Astrocyte of the cerebellum (primary cell): Measurements from ENCODE around the gene ACOXL.

Experiments used
- DNase-seq: peaks from one replicate; pipeline ENCODE4 v3.0.0-alpha.2; 2011; ENCODE audit warnings: low read depth
- H3K4me3 ChIP-seq: 2 replicates; pipeline ENCODE4 v1.5.1; 2011; ENCODE audit warnings: mild to moderate bottlenecking, low read depth, low read length, moderate library complexity
- CTCF ChIP-seq: IDR thresholded peaks from 2 replicates; pipeline ENCODE4 v1.5.1; 2012; ENCODE audit warnings: low read length, low read depth, moderate library complexity, mild to moderate bottlenecking; ENCODE audit errors: missing control alignments
- in situ Hi-C: cut with HindIII; loops from 2 replicates; pipeline ENCODE4 v1.10.0; 2017; ENCODE audit warnings: low sequenced_read_pairs

ACOXL gene

GRCh38 chr2:110834134-110834827 lies 101.9 kb downstream of the ACOXL start:
- no peak overlapping the region for H3K4me3 ChIP-seq
- no peak for TF ChIP-seq CTCF
- DNase-seq, result no peak
- in situ Hi-C loops, result no loop called here

DNA sequence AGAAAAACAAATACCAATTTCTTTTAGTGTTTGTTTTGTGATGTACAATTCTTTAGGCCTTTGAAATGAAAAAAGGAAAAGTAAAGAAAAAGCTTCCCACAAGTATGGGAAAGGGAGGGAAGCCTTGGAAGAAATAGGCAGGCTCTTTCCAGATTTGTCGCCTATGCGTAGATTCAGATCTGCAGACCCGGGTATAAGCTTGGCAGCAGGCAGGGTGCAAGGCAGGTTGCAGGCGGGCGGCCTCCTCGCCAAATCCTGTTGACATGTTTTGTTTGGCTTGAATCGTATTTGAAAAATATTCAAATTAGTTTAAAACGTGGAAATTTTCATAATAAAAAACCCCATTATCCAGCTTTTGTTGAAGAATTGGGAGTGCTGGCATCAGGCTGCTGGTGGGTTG lies 104.3 kb downstream of the ACOXL start:
- DNase-seq, result no peak
- no peak overlapping the region for H3K4me3 ChIP-seq
- in situ Hi-C loops, result no loop called here
- TF ChIP-seq CTCF, result no peak

GRCh38 chr2:110837446-110838409 lies 105.4 kb downstream of the ACOXL start:
- DNase-seq, result no peak
- in situ Hi-C loops, result no loop called here
- H3K4me3 ChIP-seq, result no peak overlapping the region
- TF ChIP-seq CTCF, result no peak

DNA sequence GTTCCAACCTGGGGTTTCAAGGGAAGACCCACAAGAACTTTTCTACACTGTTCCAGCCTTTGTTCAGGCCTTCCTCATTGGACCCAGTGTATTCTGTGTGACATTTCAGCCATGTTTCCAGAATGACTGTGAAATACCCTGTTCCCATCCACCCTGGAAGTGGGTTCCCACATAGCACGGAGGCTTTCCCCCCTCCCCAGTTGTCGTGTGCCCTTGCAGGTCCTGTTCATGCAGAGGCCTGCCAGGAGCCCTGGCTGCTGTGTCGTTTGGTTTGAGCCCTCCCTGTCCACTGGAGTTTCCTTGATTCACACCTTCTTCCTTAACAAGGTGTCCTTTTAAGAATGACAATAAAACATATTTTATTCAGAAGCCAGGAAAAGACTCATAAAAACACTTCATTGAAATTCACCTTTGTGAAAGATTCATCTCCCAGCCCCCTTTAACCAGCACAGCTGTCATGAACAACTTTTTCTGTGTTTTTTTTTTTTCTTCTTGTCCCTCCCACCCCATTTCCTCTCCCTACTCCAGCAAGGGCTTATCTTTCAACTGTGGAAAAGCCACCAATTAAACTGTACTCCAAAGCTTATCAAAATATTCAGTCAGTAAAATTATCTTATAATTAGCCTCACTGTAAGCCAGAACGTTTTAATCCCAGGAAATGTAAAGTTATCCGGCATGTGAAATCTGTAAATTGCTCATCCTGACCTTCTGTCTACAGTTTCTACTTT lies 106.4 kb downstream of the ACOXL start:
- H3K4me3 ChIP-seq, result no peak overlapping the region
- TF ChIP-seq CTCF, result no peak
- in situ Hi-C loops, result no loop called here
- DNase-seq, result no peak

DNA sequence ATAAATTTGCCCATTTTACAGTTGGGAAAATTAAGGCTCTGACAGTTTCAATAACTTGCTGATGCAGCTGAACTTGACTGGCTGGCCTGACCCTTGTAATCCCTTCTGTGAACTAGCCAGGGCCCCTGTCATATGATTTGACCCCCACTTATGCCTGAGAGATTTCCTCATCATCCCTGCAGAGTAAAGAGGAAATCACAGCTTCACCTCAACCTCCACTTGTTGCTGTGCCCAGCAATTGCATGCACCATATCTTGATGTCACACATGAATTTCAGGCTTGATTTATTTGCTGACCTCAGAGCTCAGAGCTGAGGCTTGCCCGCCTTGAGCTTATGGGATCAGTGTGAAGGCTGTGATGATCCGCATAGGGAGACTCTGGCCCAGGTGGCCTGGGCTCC lies 108.1 kb downstream of the ACOXL start:
- H3K4me3 ChIP-seq, result no peak overlapping the region
- no peak for DNase-seq
- in situ Hi-C loops, result no loop called here
- no peak for TF ChIP-seq CTCF

DNA sequence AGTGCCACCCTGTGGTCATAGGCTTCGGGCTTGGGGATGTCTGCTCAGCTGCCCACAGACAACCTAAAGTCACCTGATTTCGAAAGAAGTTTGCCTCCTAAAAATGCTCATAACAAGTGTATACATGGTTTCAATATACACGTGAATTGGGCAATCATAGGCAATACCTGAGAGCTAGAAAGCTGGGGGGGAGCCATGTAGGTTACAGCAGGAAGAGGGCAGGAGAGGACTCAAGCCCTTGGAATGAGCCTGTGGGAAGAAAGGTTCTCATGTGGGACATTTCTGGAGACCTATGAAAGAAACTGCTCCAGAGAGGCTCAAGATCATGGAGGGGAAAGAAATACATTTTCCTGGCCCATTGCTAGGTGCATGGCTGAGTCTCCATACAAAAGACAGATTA lies 109.7 kb downstream of the ACOXL start:
- no peak overlapping the region for H3K4me3 ChIP-seq
- TF ChIP-seq CTCF, result no peak
- no peak for DNase-seq
- in situ Hi-C loops, result no loop called here
